Gastroesophageal sphincter (tissue), 3 donors: ENCODE measurements around the gene ZC3H15.

ENCODE experiments used
- EP300 ChIP-seq: sonication (generic); formaldehyde crosslinking; IDR thresholded peaks from one replicate; pipeline ENCODE4 v1.6.1; 2017; ENCODE audit warnings: antibody characterized with exemption, mild to moderate bottlenecking
- POLR2A ChIP-seq, 2 donors: fragments of 450-650 bp; IDR thresholded peaks; one replicate each; pipeline ENCODE4 v1.6.1; 2017; ENCODE audit warnings: antibody characterized with exemption in 2 of 2, mild to moderate bottlenecking in 2 of 2, moderate library complexity in 1 of 2
- POLR2AphosphoS5 ChIP-seq: sonication (generic); formaldehyde crosslinking; IDR thresholded peaks from one replicate; pipeline ENCODE4 v1.6.1; 2017; ENCODE audit warnings: antibody characterized with exemption
- TF ChIP-seq, protein P1 (sequence below), 4 experiments: fragments of 200-600 bp in 2 of 4; fragments of 450-650 bp in 2 of 4; sonication (generic) in 1 of 4; IDR thresholded peaks; one replicate each; pipeline ENCODE4 v1.5.1; 2017 to 2019; ENCODE audit warnings: antibody characterized with exemption in 4 of 4, mild to moderate bottlenecking in 2 of 4, moderate library complexity in 2 of 4

DNA sequence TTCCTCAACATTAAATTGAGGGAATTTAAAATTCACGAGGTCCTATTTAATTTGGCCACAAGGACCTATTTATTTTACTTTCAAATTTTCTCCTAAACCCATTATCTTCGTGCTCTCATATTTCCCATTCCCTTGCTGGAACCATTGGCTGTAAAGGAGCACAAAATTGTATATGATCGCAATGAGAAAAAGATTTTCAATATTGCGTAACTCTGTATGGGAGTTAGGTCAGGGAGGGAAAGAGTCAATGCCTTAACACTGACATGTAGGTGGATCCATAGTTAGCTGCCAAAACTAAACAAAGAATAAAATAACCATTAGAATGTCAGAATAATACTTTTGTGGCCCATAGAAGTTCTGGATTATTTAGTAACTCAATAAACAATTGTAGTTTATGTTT lies 40.6 kb upstream of the ZC3H15 start:
- TF ChIP-seq POLR2A (IDR thresholded peaks at IDR 0.05) (no peak), EP300 (no peak), POLR2AphosphoS5 (no peak)
- TF ChIP-seq, protein P1, sequence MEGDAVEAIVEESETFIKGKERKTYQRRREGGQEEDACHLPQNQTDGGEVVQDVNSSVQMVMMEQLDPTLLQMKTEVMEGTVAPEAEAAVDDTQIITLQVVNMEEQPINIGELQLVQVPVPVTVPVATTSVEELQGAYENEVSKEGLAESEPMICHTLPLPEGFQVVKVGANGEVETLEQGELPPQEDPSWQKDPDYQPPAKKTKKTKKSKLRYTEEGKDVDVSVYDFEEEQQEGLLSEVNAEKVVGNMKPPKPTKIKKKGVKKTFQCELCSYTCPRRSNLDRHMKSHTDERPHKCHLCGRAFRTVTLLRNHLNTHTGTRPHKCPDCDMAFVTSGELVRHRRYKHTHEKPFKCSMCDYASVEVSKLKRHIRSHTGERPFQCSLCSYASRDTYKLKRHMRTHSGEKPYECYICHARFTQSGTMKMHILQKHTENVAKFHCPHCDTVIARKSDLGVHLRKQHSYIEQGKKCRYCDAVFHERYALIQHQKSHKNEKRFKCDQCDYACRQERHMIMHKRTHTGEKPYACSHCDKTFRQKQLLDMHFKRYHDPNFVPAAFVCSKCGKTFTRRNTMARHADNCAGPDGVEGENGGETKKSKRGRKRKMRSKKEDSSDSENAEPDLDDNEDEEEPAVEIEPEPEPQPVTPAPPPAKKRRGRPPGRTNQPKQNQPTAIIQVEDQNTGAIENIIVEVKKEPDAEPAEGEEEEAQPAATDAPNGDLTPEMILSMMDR (IDR thresholded peaks at IDR 0.05) = no peak
